Common myeloid progenitor, CD34-positive (primary cell): ENCODE results near the gene WDR70.
"Not testable (repeated sequence)": the region's sequence is repeated elsewhere in the genome, so short reads cannot be mapped to it uniquely, and the experiment has no call there.

Experiments
- CTCF ChIA-PET: fragments of 350-600 bp; sonication (Branson Sonifier 250); formaldehyde crosslinking; loops from one replicate; lab custom pipeline; 2021; ENCODE audit warnings: antibody characterized with exemption; lab: Charles Lee
- POLR2A ChIA-PET: fragments of 350-600 bp; sonication (Branson Sonifier 250); formaldehyde crosslinking; loops from one replicate; lab custom pipeline; 2021; ENCODE audit warnings: antibody characterized with exemption; lab: Charles Lee
- DNase-seq, 3 donors: peaks; one replicate each; pipeline versions ENCODE4 v3.0.0 to v3.0.0-alpha.2; 2013
- H3K27ac ChIP-seq, 2 experiments: 1 replicate in 1 of 2; 2 replicates in 1 of 2; pipeline ENCODE4 v1.7.0; 2013; ENCODE audit warnings: inconsistent platforms in 2 of 2, low read length in 2 of 2, mild to moderate bottlenecking in 2 of 2, low read depth in 1 of 2, moderate library complexity in 1 of 2; ENCODE audit not compliant: severe bottlenecking in 2 of 2, insufficient read depth in 1 of 2, poor library complexity in 1 of 2
- H3K27me3 ChIP-seq, 5 experiments: replicated peaks in 2 of 5; 1 replicate in 3 of 5; 2 replicates in 2 of 5; pipeline versions ENCODE4 v1.6.1 to v1.7.0; 2013; ENCODE audit warnings: low read length in 4 of 5, mild to moderate bottlenecking in 2 of 5, moderate library complexity in 2 of 5, inconsistent platforms in 1 of 5; ENCODE audit not compliant: insufficient read depth in 5 of 5, control insufficient read depth in 4 of 5
- H3K36me3 ChIP-seq, 4 experiments: 1 replicate in 2 of 4; 2 replicates in 2 of 4; pipeline versions ENCODE4 v1.6.1 to v1.7.0; 2013; ENCODE audit warnings: low read length in 3 of 4, control low read depth in 1 of 4, mild to moderate bottlenecking in 1 of 4; ENCODE audit not compliant: control insufficient read depth in 4 of 4, insufficient read depth in 4 of 4
- H3K4me1 ChIP-seq, 4 experiments: 1 replicate in 3 of 4; 2 replicates in 1 of 4; pipeline versions ENCODE4 v1.6.1 to v1.7.1; 2013; ENCODE audit warnings: low read length in 3 of 4, mild to moderate bottlenecking in 3 of 4, control low read depth in 1 of 4, inconsistent platforms in 1 of 4, moderate library complexity in 1 of 4; ENCODE audit not compliant: control insufficient read depth in 4 of 4, insufficient read depth in 4 of 4; ENCODE audit errors: control extremely low read depth in 1 of 4
- H3K4me3 ChIP-seq, 7 experiments: 1 replicate in 4 of 7; 2 replicates in 3 of 7; pipeline versions ENCODE4 v1.5.1 to v1.7.0; 2013; ENCODE audit warnings: mild to moderate bottlenecking in 7 of 7, low read length in 6 of 7, moderate library complexity in 6 of 7, inconsistent platforms in 2 of 7, low read depth in 2 of 7, control low read depth in 1 of 7; ENCODE audit not compliant: insufficient read depth in 4 of 7, control insufficient read depth in 1 of 7; ENCODE audit errors: extremely low read depth in 1 of 7
- H3K9me3 ChIP-seq, 5 experiments: 1 replicate in 4 of 5; 2 replicates in 1 of 5; pipeline versions ENCODE4 v1.6.1 to v1.7.1; 2013; ENCODE audit warnings: low read length in 4 of 5, mild to moderate bottlenecking in 2 of 5, inconsistent platforms in 1 of 5, low read depth in 1 of 5, moderate library complexity in 1 of 5; ENCODE audit not compliant: control insufficient read depth in 4 of 5, insufficient read depth in 2 of 5; ENCODE audit errors: control extremely low read depth in 1 of 5
- WGBS: methylation state at CpG from one replicate; pipeline ENCODE4 v1.1.5; 2013; ENCODE audit not compliant: insufficient coverage; 5-methylcytosine and 5-hydroxymethylcytosine counted together

Gene WDR70

DNA sequence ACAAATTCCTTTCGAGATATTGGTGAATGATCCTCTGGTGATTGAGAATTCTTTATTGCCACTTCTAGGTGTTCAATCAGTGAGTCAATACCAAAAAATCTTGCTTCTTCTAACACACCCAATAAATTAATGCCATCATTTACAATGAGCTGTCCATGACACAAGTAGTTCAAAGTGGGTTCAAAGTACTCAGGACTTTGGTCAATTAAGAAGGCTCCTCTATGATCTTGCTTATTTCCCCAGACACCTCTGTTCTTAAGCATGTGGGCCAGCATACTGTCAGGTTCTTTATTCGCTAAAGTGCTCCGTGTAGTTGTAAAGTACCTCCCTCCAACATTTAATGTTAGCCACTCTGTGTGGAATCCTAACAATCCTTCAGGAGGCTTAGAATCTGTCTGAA lies 127.1 kb downstream of the WDR70 start:
- Histone ChIP-seq H3K4me1 (no peaks in the 10 kb centered on the region), H3K9me3 (peaks cover 0 to 12% (median 0%) of the 10 kb centered on the region in 5 experiments), H3K36me3 (peaks cover 0 to 17% (median 4%) of the 10 kb centered on the region in 4 experiments), H3K4me3 (no peak overlapping the region), H3K27ac (no peak overlapping the region), H3K27me3 (no peaks in the 10 kb centered on the region)
- ChIA-PET POLR2A (no interaction called here), CTCF (no interaction called here)
- no CpG with 5 or more reads among the region's 3 CpGs for WGBS
- DNase-seq, result no peak

DNA sequence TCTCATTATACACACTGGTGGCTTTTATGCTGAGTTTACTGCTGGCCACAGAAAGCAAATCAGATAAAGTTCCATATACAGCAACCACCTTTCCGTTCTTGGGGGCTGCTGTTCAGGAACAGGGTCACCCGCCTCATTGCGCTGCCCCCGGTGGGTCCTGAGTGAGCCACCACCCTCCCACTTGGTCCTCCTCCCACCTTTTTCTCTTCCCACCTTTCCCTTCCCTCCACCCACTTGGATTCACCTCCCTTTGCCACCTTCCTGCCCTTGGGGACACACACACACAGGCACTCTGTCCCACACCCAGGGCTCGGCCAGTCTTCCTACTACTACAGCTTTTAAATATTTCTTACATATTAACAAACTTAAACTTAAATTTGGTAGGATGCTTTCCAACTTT lies 127.6 kb downstream of the WDR70 start:
- H3K4me3 ChIP-seq, result no peak overlapping the region
- WGBS, result 100% methylated on average over 4 of the region's 5 CpGs
- ChIA-PET CTCF (no interaction called here), POLR2A (no interaction called here)
- no peak for DNase-seq
- H3K27me3 ChIP-seq, result no peaks in the 10 kb centered on the region
- peaks cover 0 to 12% (median 0%) of the 10 kb centered on the region in 5 experiments for H3K9me3 ChIP-seq
- H3K36me3 ChIP-seq, result peaks cover 0 to 17% (median 4%) of the 10 kb centered on the region in 4 experiments
- no peak overlapping the region for H3K27ac ChIP-seq
- no peaks in the 10 kb centered on the region for H3K4me1 ChIP-seq

DNA sequence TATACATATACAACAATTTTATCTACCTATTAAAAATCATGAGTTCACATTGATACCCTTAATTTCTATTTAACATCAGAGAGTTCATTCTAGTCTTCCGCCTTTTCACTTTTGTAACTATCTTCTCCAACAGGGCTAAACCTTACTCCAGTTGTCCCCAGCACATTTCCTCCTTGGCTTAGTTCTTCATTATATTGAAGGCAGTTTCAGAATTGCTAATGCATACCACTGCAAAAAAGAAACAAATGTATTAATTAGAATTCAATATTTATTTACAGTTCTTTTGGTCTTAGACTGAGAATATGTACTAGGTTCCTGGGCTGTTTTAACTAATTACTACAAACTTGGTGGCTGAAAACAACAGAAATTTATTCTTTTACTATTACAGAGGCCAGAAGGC lies 132.5 kb downstream of the WDR70 start:
- Histone ChIP-seq H3K9me3 (no peaks in the 10 kb centered on the region), H3K4me3 (no peak overlapping the region), H3K27ac (no peak overlapping the region), H3K27me3 (no peaks in the 10 kb centered on the region), H3K36me3 (peaks cover 0 to 3% (median under 1%) of the 10 kb centered on the region in 4 experiments), H3K4me1 (no peaks in the 10 kb centered on the region)
- CTCF ChIA-PET, result no interaction called here
- DNase-seq, result no peak
- 100% methylated on average over 1 of the region's 1 CpG for WGBS
- POLR2A ChIA-PET, result no interaction called here

DNA sequence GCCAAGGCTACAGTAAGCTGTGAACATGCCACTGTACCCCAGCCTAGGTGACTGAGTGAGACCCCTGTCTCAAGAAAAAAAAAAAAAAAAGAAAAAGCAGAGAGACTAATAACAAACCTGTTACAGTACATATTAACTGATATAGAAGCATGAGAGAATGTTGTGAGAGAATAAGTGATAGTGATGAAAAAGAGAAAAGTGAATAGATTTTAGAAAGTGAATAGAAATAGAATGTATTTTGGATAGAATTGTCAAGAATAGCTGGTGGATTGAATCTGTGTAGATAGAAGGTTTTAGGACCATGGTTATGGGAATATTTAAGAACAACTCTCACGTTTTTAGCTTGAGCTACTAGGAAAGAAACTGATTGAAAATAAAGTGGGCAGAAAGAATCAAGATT lies 135.8 kb downstream of the WDR70 start:
- Histone ChIP-seq H3K4me3 (no peak overlapping the region), H3K9me3 (peaks cover 0 to 7% (median 0%) of the 10 kb centered on the region in 5 experiments), H3K4me1 (no peaks in the 10 kb centered on the region), H3K27me3 (no peaks in the 10 kb centered on the region), H3K36me3 (peaks cover 0 to 7% (median 2%) of the 10 kb centered on the region in 4 experiments), H3K27ac (no peak overlapping the region)
- 100% methylated on average over 1 of the region's 1 CpG for WGBS
- ChIA-PET CTCF (interaction anchor here (1.5 kb wide), 1 partner anchor 243 kb away, joined by 3 read pairs; no protein-coding TSS in a partner anchor), POLR2A (no interaction called here)
- no peak for DNase-seq

DNA sequence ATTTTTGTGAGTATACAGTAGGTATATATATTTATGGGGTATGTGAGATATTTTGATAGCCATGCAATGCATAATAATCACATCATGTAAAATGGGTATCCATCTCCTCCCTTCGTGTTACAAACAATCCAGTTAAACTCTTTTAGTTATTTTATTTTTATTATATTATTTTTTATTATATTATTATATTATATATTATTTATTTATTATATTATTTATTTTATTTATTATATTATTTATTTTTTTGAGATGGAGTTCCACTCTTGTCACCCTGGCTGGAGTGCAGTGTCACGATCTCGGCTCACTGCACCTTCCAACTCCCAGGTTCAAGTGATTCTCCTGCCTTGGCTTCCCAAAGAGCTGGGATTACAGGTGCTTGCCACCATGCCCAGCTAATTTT lies 138.6 kb downstream of the WDR70 start:
- H3K4me3 ChIP-seq, result no peak overlapping the region
- 100% methylated on average over 2 of the region's 3 CpGs for WGBS
- H3K4me1 ChIP-seq, result no peaks in the 10 kb centered on the region
- ChIA-PET CTCF (no interaction called here), POLR2A (no interaction called here)
- H3K36me3 ChIP-seq, result peaks cover 0 to 16% (median 3%) of the 10 kb centered on the region in 4 experiments
- DNase-seq, result no peak
- H3K27me3 ChIP-seq, result no peaks in the 10 kb centered on the region
- H3K9me3 ChIP-seq, result peaks cover 0 to 10% (median 7%) of the 10 kb centered on the region in 5 experiments
- H3K27ac ChIP-seq, result no peak overlapping the region

DNA sequence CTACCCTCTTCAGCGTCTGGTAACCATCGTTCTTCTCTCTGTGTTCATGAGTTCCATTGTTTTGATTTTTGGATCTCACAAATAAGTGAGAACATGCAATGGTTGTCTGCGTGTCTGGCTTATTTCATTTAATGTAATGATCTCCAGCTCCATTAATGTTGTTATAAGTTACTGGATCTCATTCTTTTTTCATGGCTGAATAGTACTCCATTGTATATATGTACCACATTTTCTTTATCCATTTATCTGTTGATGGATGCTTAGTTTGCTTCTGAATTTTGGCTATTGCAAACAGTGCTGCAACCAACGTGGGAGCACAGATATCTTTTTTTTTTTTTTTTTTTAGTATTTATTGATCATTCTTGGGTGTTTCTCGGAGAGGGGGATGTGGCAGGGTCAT lies 139.2 kb downstream of the WDR70 start:
- H3K4me3 ChIP-seq, DNase-seq, H3K4me1 ChIP-seq, CTCF ChIA-PET, H3K27me3 ChIP-seq, H3K27ac ChIP-seq, POLR2A ChIA-PET: not testable (repeated sequence)
- no CpG with 5 or more reads among the region's 5 CpGs for WGBS
- peaks cover 1 to 12% (median 7%) of the 10 kb centered on the region in 5 experiments for H3K9me3 ChIP-seq
- H3K36me3 ChIP-seq, result peaks cover 0 to 16% (median 3%) of the 10 kb centered on the region in 4 experiments

DNA sequence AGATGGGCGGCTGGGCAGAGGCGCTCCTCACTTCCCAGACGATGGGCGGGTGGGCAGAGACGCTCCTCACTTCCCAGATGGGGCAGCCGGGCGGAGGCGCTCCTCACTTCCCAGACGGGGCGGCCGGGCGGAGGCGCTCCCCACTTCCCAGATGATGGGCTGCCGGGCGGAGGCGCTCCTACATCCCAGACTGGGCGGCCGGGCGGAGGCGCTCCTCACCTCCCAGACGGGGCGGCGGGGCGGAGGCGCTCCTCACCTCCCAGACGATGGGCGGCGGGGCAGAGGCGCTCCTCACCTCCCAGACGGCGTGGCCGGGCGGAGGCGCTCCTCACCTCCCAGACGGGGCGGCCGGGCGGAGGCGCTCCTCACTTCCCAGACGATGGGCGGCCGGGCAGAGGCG lies 140.2 kb downstream of the WDR70 start:
- Histone ChIP-seq H3K27ac (no peak overlapping the region), H3K27me3 (no peaks in the 10 kb centered on the region), H3K36me3 (peaks cover 0 to 19% (median 3%) of the 10 kb centered on the region in 4 experiments), H3K9me3 (peaks cover 1 to 12% (median 7%) of the 10 kb centered on the region in 5 experiments), H3K4me3 (no peak overlapping the region), H3K4me1 (no peaks in the 10 kb centered on the region)
- ChIA-PET POLR2A (no interaction called here), CTCF (no interaction called here)
- no peak for DNase-seq
- WGBS, result 98% methylated on average over 21 of the region's 43 CpGs
